ENCODE results near the gene RNF31.

Gene RNF31

DNA sequence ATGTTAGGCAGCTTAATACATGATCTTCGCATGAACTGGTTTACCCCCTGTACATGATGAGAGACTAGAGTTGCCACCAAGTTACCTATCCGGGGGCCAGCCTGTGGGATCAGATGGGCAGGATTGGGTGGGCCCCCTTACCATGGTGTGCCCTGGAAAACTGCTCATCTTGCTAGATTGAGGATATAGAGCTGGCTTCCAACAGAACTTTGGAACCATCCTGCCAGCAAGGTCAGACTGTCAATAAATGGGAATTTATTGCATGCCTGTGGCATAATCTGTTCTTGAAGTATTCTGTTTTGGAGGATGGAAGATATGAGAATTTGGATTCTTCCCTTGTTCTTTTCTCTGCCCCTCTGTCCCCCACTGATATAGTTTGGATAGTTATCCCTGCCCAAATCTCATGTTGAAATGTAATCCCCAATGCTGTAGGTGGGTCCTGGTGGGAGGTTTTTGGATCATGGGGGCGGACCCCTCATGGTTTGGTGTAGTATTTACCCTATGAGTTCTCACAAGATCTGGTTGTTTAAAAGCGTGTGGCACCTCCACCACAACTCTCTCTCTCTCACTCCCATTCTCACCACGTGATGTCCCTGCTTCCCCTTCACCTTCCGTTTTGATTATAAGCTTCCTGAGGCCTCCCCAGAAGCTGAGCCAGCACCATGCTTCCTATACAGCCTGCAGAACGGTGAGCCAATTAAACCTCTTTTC, 51.7 kb downstream of the RNF31 start:
- no peak for TF ChIP-seq CTCF (IDR thresholded peaks at IDR 0.05)

DNA sequence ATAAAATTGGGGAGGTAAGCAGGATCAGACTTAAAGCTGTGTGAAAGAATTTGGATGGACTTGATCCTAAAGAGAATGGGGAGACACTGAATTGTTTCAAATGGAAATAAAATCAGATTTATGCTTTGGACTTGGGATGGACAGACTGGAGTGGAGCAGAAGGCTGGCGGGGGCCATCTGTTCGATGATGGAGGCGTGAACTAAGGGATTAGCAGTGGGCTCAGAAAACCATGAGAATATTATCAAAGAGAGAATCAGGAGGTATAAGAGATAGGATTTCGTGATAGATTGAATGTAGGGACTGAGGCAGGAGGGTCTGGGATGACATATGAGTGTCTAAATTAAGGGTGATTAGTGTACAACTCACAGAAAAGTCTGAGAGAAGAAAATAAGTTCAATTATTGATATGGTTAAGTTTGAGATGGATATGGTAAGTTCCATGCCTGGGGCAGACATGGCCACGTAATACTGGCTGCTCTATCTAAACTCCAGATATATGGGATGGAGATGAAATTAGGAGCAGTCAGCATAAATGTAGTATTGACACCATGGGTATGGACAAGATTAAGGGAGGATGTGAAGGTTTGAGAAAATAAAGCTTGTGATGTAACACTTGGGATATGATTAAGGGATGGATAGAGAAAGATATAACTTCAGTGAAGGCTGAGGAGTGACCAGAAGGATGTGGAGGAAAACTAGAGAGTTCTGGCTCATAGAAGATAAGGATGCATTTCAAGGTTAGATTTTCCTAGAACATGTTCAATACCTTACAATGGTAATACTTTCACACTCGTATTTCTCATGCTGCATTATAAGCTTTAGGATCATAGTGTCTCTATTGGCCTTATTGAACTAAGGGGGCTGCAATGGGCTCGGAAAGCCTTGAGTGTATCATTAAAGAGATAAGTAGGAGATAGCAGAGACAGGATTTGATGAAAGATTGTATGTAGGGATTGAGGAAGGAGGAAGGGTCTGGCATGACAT, 57.2 kb downstream of the RNF31 start:
- TF ChIP-seq CTCF (IDR thresholded peaks at IDR 0.05) = no peak

- no peak for TF ChIP-seq CTCF (IDR thresholded peaks at IDR 0.05)
Observed at GRCh38 chr14:24206260-24207103, 59.2 kb downstream of the RNF31 start.

- no peak for TF ChIP-seq CTCF (IDR thresholded peaks at IDR 0.05)
Observed at GRCh38 chr14:24207104-24207551, 59.8 kb downstream of the RNF31 start.

DNA sequence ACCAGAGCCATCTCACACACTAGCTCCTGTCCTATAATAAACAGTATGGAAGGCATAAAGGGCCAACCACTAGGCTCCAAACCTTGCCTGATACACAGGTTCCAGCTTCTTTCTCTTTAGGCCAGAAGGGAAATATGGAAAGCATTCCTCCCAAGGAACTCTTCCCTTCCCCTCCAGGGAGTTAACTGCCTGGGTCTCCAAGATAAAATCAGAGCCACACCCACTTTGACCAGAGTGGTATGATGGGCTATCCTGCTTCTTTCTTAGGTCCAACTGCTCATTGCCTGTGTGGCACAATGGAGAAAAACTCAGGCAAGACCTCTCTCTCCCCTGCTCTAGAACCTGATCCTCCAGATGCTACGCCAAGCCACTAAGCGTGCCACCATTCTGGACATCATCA, 60.3 kb downstream of the RNF31 start:
- no peak for TF ChIP-seq CTCF (IDR thresholded peaks at IDR 0.05)
